Tibial nerve (tissue), 4 donors: ENCODE results near the gene KRT33B.

ENCODE experiments used
- CTCF ChIP-seq, 5 experiments: fragments of 200-600 bp in 3 of 5; fragments of 450-650 bp in 2 of 5; sonication (generic) in 3 of 5; IDR thresholded peaks; one replicate each; pipeline ENCODE4 v1.5.1; 2016 to 2019; ENCODE audit warnings: antibody characterized with exemption in 5 of 5, mild to moderate bottlenecking in 3 of 5, moderate library complexity in 2 of 5
- EP300 ChIP-seq, 2 donors: sonication (generic); formaldehyde crosslinking; IDR thresholded peaks; one replicate each; pipeline ENCODE4 v1.6.1; 2017; ENCODE audit warnings: antibody characterized with exemption in 2 of 2, mild to moderate bottlenecking in 1 of 2
- POLR2A ChIP-seq, 2 donors: fragments of 450-650 bp; IDR thresholded peaks; one replicate each; pipeline ENCODE4 v1.6.1; 2017; ENCODE audit warnings: antibody characterized with exemption in 2 of 2, mild to moderate bottlenecking in 2 of 2, moderate library complexity in 2 of 2

GRCh38 chr17:41339571-41340172 lies 29.9 kb downstream of the KRT33B start:
- TF ChIP-seq EP300 (IDR thresholded peaks at IDR 0.05) = no peak
- TF ChIP-seq CTCF (IDR thresholded peaks at IDR 0.05) = no peak
- TF ChIP-seq POLR2A (IDR thresholded peaks at IDR 0.05) = no peak
